Measurements from ENCODE around the gene ANTXR1. TPM values are rescaled to one million over a fixed set of nuclear protein-coding genes. Genes with fewer than 3 reads are reported as not detected.

ANTXR1 gene
- polyA plus RNA-seq, 3 donors, result 66.3 to 81.0 (median 70.8) TPM

- no peak for DNase-seq
Observed at GRCh38 chr2:69271831-69272257, 258.9 kb downstream of the ANTXR1 start.

DNA sequence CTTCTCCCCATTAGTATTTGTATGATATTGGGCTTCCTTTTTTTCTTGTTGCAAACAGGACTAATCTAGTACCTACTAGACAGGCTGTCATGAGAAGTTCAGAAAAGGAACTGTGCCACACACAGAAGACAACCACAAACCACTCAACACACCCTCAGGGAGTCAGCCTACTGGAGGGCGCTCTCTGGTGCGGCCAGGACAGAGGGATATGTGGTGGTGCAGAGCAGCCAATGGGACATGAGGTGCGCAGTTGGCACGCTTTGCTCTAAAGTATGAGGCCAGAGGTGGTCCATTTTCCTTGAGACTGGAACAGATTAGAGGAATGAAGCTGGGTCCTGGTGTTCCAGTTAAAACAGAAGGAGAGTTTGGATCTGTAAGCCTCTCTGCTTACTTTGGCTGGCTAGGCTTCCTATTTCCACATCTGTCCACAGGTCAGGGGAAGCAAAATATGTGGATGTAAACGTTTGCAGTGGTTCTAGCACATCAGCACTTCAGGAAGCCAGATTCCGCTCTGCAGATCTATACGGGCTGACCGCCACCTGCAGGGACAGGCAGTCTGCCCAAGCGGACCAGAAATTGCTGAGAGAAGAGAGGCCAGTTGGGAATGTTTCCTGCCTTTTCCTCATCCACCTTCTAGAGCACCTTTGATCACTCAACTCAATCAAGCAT, 260.0 kb downstream of the ANTXR1 start:
- DNase-seq, result no peak

GRCh38 chr2:69275490-69275889, 262.5 kb downstream of the ANTXR1 start:
- DNase-seq, result no peak

DNA sequence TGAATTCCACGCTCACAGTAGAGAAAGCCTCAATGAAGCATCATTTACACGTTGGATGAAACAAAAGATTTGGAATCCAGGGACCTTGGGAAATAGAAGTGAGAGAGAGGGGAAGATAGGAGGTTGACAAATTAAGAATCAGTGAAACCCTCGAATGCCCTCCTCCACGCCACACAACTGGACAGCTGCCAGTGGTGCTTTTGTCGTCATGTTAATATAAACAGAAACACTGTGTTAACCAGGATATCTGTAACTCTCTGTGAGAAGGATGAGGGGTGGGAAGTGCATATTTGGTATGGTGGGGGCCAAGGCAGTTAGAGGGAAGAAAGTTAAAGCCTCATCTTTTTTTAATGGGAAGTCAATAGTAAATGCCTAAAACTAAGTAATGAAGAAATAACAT, 265.4 kb downstream of the ANTXR1 start:
- DNase-seq, result no peak

- no peak for DNase-seq
Observed at GRCh38 chr2:69279211-69279610, 266.2 kb downstream of the ANTXR1 start.

- DNase-seq, result no peak
Observed at GRCh38 chr2:69279931-69280681, 267.1 kb downstream of the ANTXR1 start.

GRCh38 chr2:69280796-69281412, 267.9 kb downstream of the ANTXR1 start:
- no peak for DNase-seq

GRCh38 chr2:69285379-69285894, 272.5 kb downstream of the ANTXR1 start:
- DNase-seq, result no peak

DNA sequence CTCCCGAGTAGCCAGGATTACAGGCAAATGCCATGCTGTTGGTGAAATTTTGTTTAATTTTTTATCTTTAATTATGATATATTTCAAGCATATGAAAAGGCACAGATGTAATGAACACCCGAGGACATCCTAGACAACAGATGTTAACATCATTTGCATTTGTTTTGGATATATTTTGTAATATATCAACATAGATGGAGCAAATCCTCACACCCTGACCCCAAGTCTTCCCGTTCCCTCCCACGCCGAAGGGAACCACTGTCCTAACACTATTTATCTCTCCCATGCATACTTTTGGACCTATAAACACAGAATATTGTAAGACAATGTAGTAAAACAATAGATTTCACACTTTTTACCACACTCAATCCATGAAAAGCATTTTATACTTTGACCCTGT, 274.6 kb downstream of the ANTXR1 start:
- DNase-seq, result no peak

GRCh38 chr2:69288429-69288828, 275.4 kb downstream of the ANTXR1 start:
- DNase-seq, result no peak

- DNase-seq, result no peak
Observed at GRCh38 chr2:69291004-69291650, 278.1 kb downstream of the ANTXR1 start.

GRCh38 chr2:69291721-69292120, 278.7 kb downstream of the ANTXR1 start:
- DNase-seq, result no peak

- no peak for DNase-seq
Observed at GRCh38 chr2:69292256-69292655, 279.3 kb downstream of the ANTXR1 start.

GRCh38 chr2:69296421-69296820, 283.4 kb downstream of the ANTXR1 start:
- no peak for DNase-seq

DNA sequence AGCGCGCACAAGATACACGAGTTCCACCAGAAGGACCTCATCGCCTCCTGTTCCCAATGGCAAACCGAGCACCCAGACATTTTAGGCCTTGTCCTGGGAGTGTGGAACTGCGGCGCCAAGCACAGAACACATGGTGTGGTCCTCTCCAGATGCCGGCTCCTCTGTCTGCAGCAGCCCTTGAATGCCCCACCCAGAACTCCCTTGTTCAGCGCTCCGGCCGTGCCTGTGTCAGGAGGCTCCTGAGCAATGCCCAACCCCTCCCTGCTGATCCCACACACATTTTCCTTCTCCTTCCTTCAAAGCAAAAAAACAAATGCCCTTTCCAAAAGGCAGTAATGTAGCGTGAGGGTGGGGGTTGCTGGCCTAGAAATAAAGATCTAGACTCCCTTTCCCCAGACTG, 284.2 kb downstream of the ANTXR1 start:
- no peak for DNase-seq

GRCh38 chr2:69298261-69298660, 285.3 kb downstream of the ANTXR1 start:
- DNase-seq, result no peak

DNA sequence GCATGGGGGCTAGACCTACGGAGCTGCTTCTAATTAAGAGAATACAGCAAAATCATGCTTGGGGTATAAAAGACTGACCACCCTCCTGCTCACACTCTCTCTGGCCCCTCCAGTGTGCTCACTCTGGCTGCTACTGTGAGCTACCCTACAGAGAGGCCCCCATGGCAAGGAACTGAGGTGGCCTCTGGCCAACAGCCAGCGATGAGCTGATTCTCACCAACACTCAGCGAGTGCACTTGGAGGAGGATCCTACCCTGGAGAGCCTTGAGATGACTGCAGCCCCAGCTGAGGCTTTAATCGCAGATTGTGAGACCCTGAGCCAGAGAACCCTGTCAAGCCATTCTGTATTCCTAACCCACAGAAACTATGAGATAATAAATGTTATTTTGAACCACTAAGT, 285.9 kb downstream of the ANTXR1 start:
- no peak for DNase-seq

Other genes with a start within 250 kb of the ANTXR1 start
- not detected for gene BMP10, start 141.8 kb upstream of the ANTXR1 start, polyA plus RNA-seq (ENCODE audit: insufficient read length in 3 of 3)
- not detected for gene GKN2, start 60.3 kb upstream of the ANTXR1 start, polyA plus RNA-seq (ENCODE audit: insufficient read length in 3 of 3)
- not detected for gene GKN1, start 38.5 kb upstream of the ANTXR1 start, polyA plus RNA-seq (ENCODE audit: insufficient read length in 3 of 3)

Data from renal pelvis (tissue), 4 donors.